GM12878 (cell line): ENCODE measurements around the gene SLC12A5. TPM values are rescaled to one million over a fixed set of nuclear protein-coding genes. Genes with fewer than 3 reads are reported as not detected.

Experiments
- ATAC-seq: fragments of 200-7000 bp; cut with Tn5 transposase; 3 replicates; pipeline ENCODE4 v1.9.1; 2020; ENCODE audit warnings: mild to moderate bottlenecking, moderate library complexity
- BruUV-seq: library from RNA; stranded (reverse); fragments of 400-500 nt; replicated peaks from 2 replicates; lab custom pipeline; 2021; lab: Mats Ljungman, UMichigan
- CTCF ChIA-PET: fragments of 300-600 bp; sonication (Branson Sonifier 250); formaldehyde crosslinking; extraction: SDS; loops from one replicate; lab custom pipeline; 2021; ENCODE audit warnings: inconsistent platforms; lab: Yijun Ruan, JAX
- POLR2A ChIA-PET: fragments of 350-600 bp; formaldehyde crosslinking; extraction: SDS; loops from one replicate; lab custom pipeline; 2021; ENCODE audit warnings: inconsistent platforms; lab: Charles Lee
- RAD21 ChIA-PET: fragments of 300-600 bp; sonication (Branson Sonifier 250); formaldehyde crosslinking; loops from one replicate; lab custom pipeline; 2023; ENCODE audit warnings: antibody characterized with exemption; ENCODE audit not compliant: unreplicated experiment; lab: Charles Lee
- SMC1A ChIA-PET: fragments of 300-600 bp; sonication (Branson Sonifier 250); formaldehyde crosslinking; loops from one replicate; lab custom pipeline; 2023; ENCODE audit not compliant: unreplicated experiment, uncharacterized antibody; lab: Charles Lee
- DNase-seq: peaks from one replicate; pipeline ENCODE4 v3.0.0-alpha.2; 2011; ENCODE audit warnings: low read depth, low spot score
- FAIRE-seq: peaks from 3 replicates; lab custom pipeline; 2011; peaks lifted over from hg19 to GRCh38; lab: Jason Lieb, UNC
- H2AFZ ChIP-seq: 2 replicates; pipeline ENCODE4 v1.6.0; 2011; ENCODE audit warnings: low read depth, low read length, control low read depth; ENCODE audit not compliant: control insufficient read depth
- H3K27ac ChIP-seq: 2 replicates; pipeline ENCODE4 v1.5.1; 2011; ENCODE audit warnings: control low read depth; ENCODE audit not compliant: control insufficient read depth, insufficient read depth
- H3K27me3 ChIP-seq, 2 experiments: replicated peaks in 1 of 2; 2 replicates each; pipeline versions ENCODE4 v1.6.0 to v1.6.1; 2011; ENCODE audit warnings: low read length in 1 of 2; ENCODE audit not compliant: control insufficient read depth in 2 of 2, insufficient read depth in 2 of 2
- H3K36me3 ChIP-seq, 2 experiments: 2 replicates each; pipeline ENCODE4 v1.5.1; 2011; ENCODE audit warnings: low read length in 1 of 2; ENCODE audit not compliant: control insufficient read depth in 2 of 2, insufficient read depth in 2 of 2
- H3K4me1 ChIP-seq: 2 replicates; pipeline ENCODE4 v1.6.1; 2011; ENCODE audit warnings: mild to moderate bottlenecking, low read length, moderate library complexity, mixed read lengths; ENCODE audit not compliant: control insufficient read depth, insufficient read depth
- H3K4me2 ChIP-seq: 2 replicates; pipeline ENCODE4 v1.6.0; 2011; ENCODE audit warnings: control low read depth; ENCODE audit not compliant: control insufficient read depth, insufficient read depth
- H3K4me3 ChIP-seq: fragments of 200-600 bp; sonication (generic); 2 replicates; pipeline ENCODE4 v1.5.1; 2016
- H3K79me2 ChIP-seq: 2 replicates; pipeline ENCODE4 v1.6.0; 2011; ENCODE audit warnings: low read length; ENCODE audit not compliant: control insufficient read depth, insufficient read depth
- H3K9ac ChIP-seq: 2 replicates; pipeline ENCODE4 v1.8.0; 2011; ENCODE audit warnings: low read length, control low read depth, mixed read lengths; ENCODE audit not compliant: control insufficient read depth, insufficient read depth
- H3K9me3 ChIP-seq: replicated peaks from 3 replicates; pipeline ENCODE4 v1.5.1; 2011; ENCODE audit warnings: mild to moderate bottlenecking, low read length; ENCODE audit not compliant: control insufficient read depth, insufficient read depth
- H4K20me1 ChIP-seq: 2 replicates; pipeline ENCODE4 v1.6.0; 2011; ENCODE audit not compliant: control insufficient read depth, insufficient read depth
- BMI1 ChIP-seq: fragments of 450-650 bp; IDR thresholded peaks from 2 replicates; pipeline ENCODE4 v1.6.1; 2016; ENCODE audit warnings: mild to moderate bottlenecking, moderate library complexity, borderline replicate concordance
- JUND ChIP-seq: IDR thresholded peaks from 2 replicates; pipeline ENCODE4 v1.6.1; 2012; ENCODE audit warnings: low read depth, mild to moderate bottlenecking, low read length, improper control_type of control experiment, moderate library complexity
- LARP7 ChIP-seq: fragments of 450-650 bp; IDR thresholded peaks from 2 replicates; pipeline ENCODE4 v1.6.1; 2017; ENCODE audit warnings: mild to moderate bottlenecking
- RUNX3 ChIP-seq: IDR thresholded peaks from 2 replicates; pipeline ENCODE4 v1.6.1; 2012; ENCODE audit warnings: low read length, inconsistent platforms
- SMAD1 ChIP-seq: fragments of 450-650 bp; IDR thresholded peaks from 2 replicates; pipeline ENCODE4 v1.6.1; 2018; ENCODE audit warnings: mild to moderate bottlenecking, low read depth; ENCODE audit not compliant: partially characterized antibody
- SPI1 ChIP-seq: IDR thresholded peaks from 2 replicates; pipeline ENCODE4 v1.6.1; 2011; ENCODE audit warnings: low read depth, mild to moderate bottlenecking, low read length, moderate library complexity, borderline replicate concordance; ENCODE audit not compliant: insufficient read depth
- STAT1 ChIP-seq: fragments of 450-650 bp; conservative IDR thresholded peaks from 2 replicates; pipeline ENCODE4 v1.6.1; 2014; ENCODE audit warnings: antibody characterized with exemption, mild to moderate bottlenecking
- STAT3 ChIP-seq: IDR thresholded peaks from 2 replicates; pipeline ENCODE4 v1.6.1; 2011; ENCODE audit warnings: low read depth, low read length, improper control_type of control experiment
- TBL1XR1 ChIP-seq: IDR thresholded peaks from 2 replicates; pipeline ENCODE4 v1.6.1; 2012; ENCODE audit warnings: low read depth, low read length, improper control_type of control experiment
- ZNF384 ChIP-seq: IDR thresholded peaks from 2 replicates; pipeline ENCODE4 v1.6.1; 2012; ENCODE audit warnings: low read depth, mild to moderate bottlenecking, low read length, improper control_type of control experiment, borderline replicate concordance
- ZSCAN29 ChIP-seq: fragments of 450-650 bp; IDR thresholded peaks from 2 replicates; pipeline ENCODE4 v1.6.1; 2017; ENCODE audit warnings: mild to moderate bottlenecking, moderate library complexity
- WGBS: methylation state at CpG from one replicate; pipeline ENCODE4 v1.1.6; 2016; ENCODE audit warnings: low lambda C conversion rate; ENCODE audit not compliant: insufficient replicate concordance, insufficient coverage; ENCODE audit errors: missing lambda C conversion rate; 5-methylcytosine and 5-hydroxymethylcytosine counted together
- in situ Hi-C: fragments of 300-500 bp; cut with MboI; formaldehyde crosslinking; loops from 9 replicates; pipeline ENCODE4 v1.14.3; 2018; ENCODE audit warnings: mixed read lengths
- intact Hi-C: fragments of 100-400 bp; cut with micrococcal nuclease; formaldehyde crosslinking; loops from one replicate; pipeline ENCODE4 v1.14.2; 2022; ENCODE audit not compliant: unreplicated experiment
- polyA plus RNA-seq, 11 experiments: library from polyadenylated mRNA; depleted of rRNA in 4 of 11; unstranded in 6 of 11; stranded (reverse) in 5 of 11; fragments of >200 nt; fragmentation: Nextera tagmentation in 4 of 11; fragmentation: Illumina TruSeq in 1 of 11; extraction: Ambion mirVana in 4 of 11; extraction: Trizol in 1 of 11; gene quantifications; 1 replicate in 1 of 11; 2 replicates in 10 of 11; pipeline versions ENCODE4 v1.2.1 to v1.2.3, GENCODE V29; 2011 to 2016; ENCODE audit warnings: inconsistent platforms in 2 of 11, missing spikeins in 2 of 11, low read depth in 1 of 11
- total RNA-seq, 4 experiments: library from RNA; depleted of rRNA in 3 of 4; stranded (reverse); fragments of >200 nt in 3 of 4; fragmentation: Illumina TruSeq in 1 of 4; extraction: Trizol in 1 of 4; gene quantifications; 2 replicates each; pipeline versions ENCODE4 v1.2.1 to v1.2.3, GENCODE V29; 2013 to 2021
- TF ChIP-seq, protein P1 (sequence below): fragments of 450-650 bp; formaldehyde crosslinking; IDR thresholded peaks from 2 replicates; pipeline ENCODE4 v1.5.0; 2022; ENCODE audit warnings: mild to moderate bottlenecking, missing genetic modification characterization
- TF ChIP-seq, protein P2 (sequence below): fragments of 450-650 bp; IDR thresholded peaks from 2 replicates; pipeline ENCODE4 v1.6.1; 2017; ENCODE audit warnings: mild to moderate bottlenecking, moderate library complexity

SLC12A5 gene
- total and polyA plus RNA-seq, 10 of the 15 experiments (the other 5 are each of a cell fraction or from before 2014, with no cell fraction given) = 0.26 to 2.7 (median 1.2) TPM

DNA sequence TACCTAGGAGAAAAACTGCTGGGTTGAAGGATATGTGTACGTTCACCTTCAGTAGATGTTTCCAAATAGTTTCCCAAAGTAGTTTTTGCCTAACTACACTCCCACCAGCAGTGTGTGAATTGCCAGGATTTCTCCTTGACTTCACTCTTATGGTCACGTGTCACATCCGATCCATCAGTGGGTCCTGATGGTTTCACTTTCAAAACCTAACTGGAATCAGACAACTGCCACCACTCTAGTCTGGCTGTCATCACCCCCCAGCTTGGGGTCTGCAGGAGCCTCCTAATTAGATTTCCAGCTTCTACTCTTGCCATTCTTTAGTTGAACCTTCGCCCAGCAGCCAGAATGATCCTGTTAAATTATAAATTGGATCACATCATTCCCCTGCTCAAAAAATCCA is 8.5 kb upstream of the SLC12A5 start:
- in situ Hi-C loops = no loop called here

More for the DNA sequence above, 8.5 kb upstream of the SLC12A5 start:
- Histone ChIP-seq H3K9me3 (no peaks in the 10 kb centered on the region), H3K27ac (no peak overlapping the region), H4K20me1 (no peaks in the 10 kb centered on the region), H2AFZ (no peak overlapping the region), H3K4me2 (no peak overlapping the region), H3K36me3 (no peaks in the 10 kb centered on the region), H3K4me3 (no peak overlapping the region), H3K27me3 (peaks cover 0 to 4% of the 10 kb centered on the region in 2 experiments; a peak in 2 of 4 replicates), H3K79me2 (no peaks in the 10 kb centered on the region), H3K9ac (no peak overlapping the region; the same call in 1 of the 2 replicates), H3K4me1 (no peaks in the 10 kb centered on the region)
- CTCF ChIA-PET = interaction anchor here (1.0 kb wide), 2 partner anchors 68 to 329 kb away, joined by 3 read pairs; no protein-coding TSS in a partner anchor
- no peak for ATAC-seq
- RAD21 ChIA-PET = no interaction called here
- BruUV-seq = no TSS peak
- no peak for FAIRE-seq
- intact Hi-C loops = no loop called here
- POLR2A ChIA-PET = no interaction called here
- 27% methylated on average over 4 of the region's 4 CpGs for WGBS
- no peak for TF ChIP-seq ZNF384
- TF ChIP-seq, protein P1, sequence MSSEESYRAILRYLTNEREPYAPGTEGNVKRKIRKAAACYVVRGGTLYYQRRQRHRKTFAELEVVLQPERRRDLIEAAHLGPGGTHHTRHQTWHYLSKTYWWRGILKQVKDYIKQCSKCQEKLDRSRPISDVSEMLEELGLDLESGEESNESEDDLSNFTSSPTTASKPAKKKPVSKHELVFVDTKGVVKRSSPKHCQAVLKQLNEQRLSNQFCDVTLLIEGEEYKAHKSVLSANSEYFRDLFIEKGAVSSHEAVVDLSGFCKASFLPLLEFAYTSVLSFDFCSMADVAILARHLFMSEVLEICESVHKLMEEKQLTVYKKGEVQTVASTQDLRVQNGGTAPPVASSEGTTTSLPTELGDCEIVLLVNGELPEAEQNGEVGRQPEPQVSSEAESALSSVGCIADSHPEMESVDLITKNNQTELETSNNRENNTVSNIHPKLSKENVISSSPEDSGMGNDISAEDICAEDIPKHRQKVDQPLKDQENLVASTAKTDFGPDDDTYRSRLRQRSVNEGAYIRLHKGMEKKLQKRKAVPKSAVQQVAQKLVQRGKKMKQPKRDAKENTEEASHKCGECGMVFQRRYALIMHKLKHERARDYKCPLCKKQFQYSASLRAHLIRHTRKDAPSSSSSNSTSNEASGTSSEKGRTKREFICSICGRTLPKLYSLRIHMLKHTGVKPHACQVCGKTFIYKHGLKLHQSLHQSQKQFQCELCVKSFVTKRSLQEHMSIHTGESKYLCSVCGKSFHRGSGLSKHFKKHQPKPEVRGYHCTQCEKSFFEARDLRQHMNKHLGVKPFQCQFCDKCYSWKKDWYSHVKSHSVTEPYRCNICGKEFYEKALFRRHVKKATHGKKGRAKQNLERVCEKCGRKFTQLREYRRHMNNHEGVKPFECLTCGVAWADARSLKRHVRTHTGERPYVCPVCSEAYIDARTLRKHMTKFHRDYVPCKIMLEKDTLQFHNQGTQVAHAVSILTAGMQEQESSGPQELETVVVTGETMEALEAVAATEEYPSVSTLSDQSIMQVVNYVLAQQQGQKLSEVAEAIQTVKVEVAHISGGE (CRISPR knock-in tag) = no peak
- TF ChIP-seq SPI1 = no peak
- TF ChIP-seq STAT1 = no peak
- no peak for TF ChIP-seq STAT3
- TF ChIP-seq ZSCAN29 = no peak
- no peak for TF ChIP-seq BMI1
- no peak for TF ChIP-seq TBL1XR1
- TF ChIP-seq, protein P2, sequence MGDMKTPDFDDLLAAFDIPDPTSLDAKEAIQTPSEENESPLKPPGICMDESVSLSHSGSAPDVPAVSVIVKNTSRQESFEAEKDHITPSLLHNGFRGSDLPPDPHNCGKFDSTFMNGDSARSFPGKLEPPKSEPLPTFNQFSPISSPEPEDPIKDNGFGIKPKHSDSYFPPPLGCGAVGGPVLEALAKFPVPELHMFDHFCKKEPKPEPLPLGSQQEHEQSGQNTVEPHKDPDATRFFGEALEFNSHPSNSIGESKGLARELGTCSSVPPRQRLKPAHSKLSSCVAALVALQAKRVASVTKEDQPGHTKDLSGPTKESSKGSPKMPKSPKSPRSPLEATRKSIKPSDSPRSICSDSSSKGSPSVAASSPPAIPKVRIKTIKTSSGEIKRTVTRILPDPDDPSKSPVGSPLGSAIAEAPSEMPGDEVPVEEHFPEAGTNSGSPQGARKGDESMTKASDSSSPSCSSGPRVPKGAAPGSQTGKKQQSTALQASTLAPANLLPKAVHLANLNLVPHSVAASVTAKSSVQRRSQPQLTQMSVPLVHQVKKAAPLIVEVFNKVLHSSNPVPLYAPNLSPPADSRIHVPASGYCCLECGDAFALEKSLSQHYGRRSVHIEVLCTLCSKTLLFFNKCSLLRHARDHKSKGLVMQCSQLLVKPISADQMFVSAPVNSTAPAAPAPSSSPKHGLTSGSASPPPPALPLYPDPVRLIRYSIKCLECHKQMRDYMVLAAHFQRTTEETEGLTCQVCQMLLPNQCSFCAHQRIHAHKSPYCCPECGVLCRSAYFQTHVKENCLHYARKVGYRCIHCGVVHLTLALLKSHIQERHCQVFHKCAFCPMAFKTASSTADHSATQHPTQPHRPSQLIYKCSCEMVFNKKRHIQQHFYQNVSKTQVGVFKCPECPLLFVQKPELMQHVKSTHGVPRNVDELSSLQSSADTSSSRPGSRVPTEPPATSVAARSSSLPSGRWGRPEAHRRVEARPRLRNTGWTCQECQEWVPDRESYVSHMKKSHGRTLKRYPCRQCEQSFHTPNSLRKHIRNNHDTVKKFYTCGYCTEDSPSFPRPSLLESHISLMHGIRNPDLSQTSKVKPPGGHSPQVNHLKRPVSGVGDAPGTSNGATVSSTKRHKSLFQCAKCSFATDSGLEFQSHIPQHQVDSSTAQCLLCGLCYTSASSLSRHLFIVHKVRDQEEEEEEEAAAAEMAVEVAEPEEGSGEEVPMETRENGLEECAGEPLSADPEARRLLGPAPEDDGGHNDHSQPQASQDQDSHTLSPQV = no peak
- no peak for TF ChIP-seq LARP7
- TF ChIP-seq SMAD1 = no peak
- TF ChIP-seq JUND = no peak
- no peak for TF ChIP-seq RUNX3
- SMC1A ChIA-PET = interaction anchor here (0.6 kb wide), 1 partner anchor 32 kb away, joined by 3 read pairs; no protein-coding TSS in a partner anchor
- DNase-seq = no peak
